NCI-H2107 treated with DMSO at 0.1 percent for 48 hours (cell line): ENCODE results near the gene IL11.
"Not testable (repeated sequence)": the region's sequence is repeated elsewhere in the genome, so short reads cannot be mapped to it uniquely, and the experiment has no call there.

Experiments
- DNase-seq: peaks from one replicate; lab custom pipeline; 2025; ENCODE audit not compliant: unreplicated experiment; lab: John Stamatoyannopoulos, UW

The IL11 gene

DNA sequence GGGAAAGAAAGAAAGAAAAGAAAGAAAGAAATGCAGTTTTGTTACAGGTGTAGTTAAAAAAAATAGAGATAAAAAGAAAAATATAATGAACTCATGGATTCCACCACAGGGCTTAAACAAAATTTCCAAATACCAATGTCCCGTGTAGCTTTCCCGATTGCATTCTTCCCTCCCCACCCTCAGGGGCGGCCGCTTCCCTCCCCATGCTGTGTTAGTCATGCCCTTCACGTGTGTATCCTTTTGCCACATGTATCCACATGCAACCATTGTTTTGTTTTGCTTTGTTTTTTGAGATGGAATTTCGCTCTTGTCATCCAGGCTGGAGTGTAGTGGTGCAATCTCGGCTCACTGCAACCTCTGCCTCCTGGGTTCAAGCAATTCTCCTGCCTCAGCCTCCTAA lies 34.2 kb downstream of the IL11 start:
- DNase-seq = no peak

DNA sequence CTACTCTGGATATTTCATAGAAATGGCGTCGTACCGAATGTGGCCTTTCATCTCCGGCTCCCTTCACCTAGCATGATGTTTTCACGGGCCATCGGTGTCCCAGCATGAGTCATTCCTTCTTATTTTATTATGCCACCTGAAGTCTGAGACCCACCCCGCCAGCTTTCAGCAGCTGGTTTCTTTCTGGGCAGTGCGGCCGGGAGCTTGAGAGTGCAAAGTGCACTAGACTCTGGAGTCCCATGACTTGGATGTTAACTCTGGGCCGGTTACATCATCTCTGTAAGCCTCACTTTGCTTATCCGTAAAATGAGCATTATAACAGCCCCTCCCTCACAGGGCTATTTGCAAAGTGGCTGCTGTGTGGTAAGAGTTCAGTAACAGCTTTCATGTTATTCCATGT lies 36.4 kb downstream of the IL11 start:
- no peak for DNase-seq

DNA sequence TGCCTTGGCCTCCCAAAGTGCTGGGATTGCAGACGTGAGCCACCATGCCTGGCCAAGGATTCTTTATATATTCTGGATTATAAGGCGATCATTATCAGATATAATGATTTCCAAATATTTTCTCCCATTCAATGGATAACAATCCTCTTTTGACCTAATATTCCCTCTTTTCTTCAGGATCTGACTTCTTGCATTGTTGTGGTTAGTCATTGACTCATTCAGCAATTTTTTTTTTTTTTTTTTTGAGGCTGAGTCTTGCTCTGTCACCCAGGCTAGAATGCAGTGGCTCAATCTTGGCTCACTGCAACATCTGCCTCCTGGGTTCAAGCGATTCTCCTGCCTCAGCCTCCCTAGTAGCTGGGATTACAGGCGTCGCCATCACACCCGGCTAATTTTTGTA lies 40.5 kb downstream of the IL11 start:
- DNase-seq = not testable (repeated sequence)

DNA sequence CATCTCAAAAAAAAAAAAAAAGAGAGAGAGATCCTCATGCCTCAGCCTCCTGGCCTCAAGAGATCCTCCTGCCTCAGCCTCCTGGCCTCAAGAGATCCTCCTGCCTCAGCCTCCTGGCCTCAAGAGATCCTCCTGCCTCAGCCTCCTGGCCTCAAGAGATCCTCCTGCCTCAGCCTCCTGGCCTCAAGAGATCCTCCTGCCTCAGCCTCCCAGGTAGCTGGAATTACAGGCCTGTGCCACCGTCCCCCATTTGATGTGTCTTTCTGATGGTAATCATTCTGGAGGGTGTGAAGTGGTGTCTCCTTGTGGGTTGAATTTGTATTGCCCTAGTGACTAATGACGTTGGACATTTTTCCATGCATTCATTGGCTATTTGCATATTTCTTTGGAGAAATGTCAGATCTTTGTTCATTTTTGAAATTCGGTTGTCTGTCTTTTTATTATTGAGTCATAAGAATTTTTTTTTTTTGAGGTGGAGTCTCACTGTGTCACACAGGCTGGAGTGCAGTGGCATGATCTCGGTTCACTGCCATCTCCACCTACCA lies 41.4 kb downstream of the IL11 start:
- DNase-seq = not testable (repeated sequence)

DNA sequence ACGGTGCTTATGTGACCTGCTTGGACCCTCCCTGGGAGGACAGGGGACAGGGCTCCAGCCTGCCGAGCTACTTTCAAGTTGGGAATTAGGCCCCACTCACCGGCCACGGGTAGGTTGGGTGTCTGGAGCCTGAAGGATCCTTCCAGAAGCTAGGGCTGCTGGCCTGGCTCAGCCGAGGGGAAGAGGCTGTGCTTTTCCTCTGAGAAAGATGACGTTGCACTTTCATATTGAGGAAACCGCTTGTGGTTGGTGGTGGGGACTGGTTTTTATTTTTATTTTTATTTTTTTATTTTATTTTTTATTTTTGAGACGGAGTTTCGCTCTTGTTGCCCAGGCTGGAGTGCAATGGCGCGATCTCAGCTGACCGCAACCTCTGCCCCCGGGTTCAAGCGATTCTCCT lies 45.1 kb downstream of the IL11 start, which contains the start of gene TMEM150B:
TMEM150B (minus strand) TSS at position 170 of the 400 bp plus-strand sequence. CDS start 4,305 bp downstream, outside the sequence.
- DNase-seq = no peak

DNA sequence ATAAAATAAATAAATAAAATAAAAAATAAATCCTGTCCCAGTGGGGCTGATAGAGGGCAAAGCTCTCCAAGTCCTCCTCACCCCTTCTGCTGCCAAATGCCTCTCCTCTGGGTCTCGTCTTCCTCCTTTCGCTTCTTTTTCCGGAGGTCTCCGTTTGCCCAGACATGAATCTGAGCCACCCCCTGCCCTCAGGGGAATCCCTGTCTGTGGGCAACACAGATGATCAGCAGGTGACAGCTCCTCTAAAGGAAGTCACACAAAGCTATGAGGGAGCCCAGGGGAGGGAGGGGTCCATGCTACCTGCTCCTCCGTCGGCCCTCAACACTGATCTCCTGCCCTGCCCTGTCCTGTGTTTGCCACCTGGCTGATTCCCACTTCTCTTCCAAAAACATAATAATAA lies 45.6 kb downstream of the IL11 start:
- no peak for DNase-seq

DNA sequence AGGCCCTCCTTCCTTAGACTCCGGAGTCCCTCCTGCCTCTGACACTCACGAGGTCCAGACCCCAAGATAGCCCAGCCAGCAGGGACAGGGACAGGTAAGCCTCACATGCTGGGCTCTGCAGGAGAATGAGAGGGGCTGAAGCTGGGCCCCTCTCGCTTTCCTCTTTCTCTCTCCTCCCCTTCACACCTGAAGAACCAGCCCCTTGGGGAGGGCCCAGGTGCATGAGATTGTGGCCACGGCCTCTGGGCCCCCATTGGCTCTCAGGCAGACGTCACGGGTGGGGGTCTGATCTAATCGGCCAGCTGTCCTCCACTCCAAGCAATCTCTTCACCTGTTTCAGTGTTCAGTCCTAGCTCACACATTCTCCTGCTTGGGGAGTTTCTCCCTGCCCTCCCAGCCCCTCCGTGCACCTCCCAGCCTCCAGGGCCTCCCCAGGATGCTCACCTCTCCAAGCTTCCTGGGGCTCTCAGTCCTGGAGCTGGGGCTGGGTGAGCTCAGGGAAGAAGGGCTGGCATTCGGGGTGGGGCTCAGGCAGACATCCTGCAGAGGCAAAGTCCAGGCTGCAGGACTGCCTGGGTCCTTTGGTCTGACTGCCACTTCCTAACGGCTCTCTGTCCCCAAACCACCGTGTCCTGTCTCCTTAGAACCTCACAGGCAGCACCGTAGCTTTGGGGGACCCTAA lies 47.9 kb downstream of the IL11 start:
- DNase-seq = no peak

DNA sequence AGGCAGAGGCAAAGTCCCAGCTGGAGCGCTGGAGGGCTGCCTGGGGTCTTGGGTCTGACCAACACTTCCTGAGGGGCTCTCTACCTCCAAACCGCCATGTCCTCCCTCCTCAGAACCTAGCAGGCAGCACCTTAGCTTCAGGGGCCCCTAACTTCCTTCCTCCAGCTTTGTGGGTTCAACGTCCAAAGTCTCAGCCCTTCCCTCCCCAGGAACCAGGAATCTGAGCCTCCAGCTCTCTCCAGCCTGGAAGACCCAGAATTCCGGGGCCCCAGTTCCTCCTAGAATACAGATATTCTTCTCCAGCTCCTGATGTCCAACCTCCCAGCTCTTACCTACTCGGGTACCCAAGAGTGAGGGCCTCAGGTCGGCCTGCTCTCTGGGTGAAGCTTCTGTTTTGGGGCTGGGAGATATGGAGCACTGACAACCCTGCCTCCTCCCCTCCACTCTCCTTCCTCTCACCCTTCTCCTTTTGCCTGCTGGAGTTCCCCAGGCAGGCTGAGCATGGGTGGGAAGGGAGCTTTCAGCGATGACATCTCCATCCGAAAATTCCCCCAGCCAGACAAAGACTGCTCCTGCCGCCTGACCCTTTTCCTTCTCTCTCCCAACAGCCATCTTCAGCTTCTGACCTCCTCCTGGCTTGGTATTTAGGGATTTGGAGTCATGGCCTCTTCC lies 48.7 kb downstream of the IL11 start:
- DNase-seq = no peak

DNA sequence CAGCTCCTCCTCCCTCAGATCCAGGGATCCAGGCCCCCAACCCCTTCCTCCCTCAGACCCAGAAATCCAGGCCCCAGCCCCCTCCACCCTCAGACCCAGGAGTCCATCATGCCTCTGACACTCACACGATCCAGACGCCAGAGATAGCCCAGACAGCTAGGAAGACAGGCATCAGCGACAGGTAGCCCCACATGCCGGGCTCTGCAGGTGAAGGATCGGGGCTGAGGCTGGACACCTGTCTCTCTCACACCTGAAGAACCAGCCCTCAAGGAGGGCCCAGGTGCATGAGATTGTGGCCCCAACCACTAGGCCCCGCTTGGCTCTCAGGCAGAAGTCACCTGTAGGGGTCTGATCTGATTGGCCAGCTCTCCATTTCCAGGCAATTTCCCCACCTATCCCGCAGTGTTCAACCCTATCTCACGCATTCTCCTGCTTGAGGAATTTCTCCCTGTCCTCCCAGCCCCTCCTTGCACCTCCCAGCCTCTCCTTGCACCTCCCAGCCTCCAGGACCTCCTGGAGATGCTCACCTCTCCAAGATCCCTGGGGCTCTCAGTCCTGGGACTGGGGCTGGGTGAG lies 49.3 kb downstream of the IL11 start:
- DNase-seq = no peak

DNA sequence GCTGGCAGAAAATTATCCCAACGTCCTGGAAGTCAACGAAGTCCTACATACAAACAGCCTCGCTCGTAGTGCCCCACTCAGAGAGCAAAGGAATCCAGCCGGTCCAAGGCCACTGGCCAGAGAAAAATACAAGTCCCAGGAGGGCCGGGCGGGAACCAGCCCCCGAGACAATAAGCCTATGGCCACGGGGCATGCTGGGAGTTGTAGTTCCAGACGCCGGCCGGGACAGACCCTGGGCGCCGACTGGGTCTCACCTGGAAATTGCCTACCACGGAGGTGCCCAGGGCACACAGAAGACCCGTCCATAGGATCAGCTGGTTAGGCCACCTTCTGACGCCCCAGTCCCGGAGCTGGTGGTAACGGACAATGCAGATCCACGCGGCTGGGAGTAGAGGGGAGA lies 50.5 kb downstream of the IL11 start:
- DNase-seq = no peak

DNA sequence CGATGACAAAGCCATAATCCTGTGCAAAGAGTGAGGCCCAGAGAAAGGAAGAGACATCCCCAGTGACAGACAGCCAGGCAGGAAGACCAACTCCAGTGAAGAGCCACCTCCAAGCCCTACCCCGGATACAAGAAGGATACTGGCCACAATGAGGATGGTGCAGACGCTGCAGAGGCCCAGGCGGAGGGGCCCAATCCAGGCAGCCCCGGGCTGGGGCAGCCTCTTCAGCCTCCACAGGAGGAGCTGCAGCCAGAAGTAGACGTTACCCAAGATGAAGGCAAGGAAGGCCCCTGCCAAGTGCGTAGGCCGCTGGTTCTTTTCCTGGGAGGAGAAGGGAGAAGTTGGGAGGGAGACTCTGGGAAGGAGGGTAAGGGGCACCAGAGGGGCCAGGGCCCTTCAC lies 53.6 kb downstream of the IL11 start:
- no peak for DNase-seq

DNA sequence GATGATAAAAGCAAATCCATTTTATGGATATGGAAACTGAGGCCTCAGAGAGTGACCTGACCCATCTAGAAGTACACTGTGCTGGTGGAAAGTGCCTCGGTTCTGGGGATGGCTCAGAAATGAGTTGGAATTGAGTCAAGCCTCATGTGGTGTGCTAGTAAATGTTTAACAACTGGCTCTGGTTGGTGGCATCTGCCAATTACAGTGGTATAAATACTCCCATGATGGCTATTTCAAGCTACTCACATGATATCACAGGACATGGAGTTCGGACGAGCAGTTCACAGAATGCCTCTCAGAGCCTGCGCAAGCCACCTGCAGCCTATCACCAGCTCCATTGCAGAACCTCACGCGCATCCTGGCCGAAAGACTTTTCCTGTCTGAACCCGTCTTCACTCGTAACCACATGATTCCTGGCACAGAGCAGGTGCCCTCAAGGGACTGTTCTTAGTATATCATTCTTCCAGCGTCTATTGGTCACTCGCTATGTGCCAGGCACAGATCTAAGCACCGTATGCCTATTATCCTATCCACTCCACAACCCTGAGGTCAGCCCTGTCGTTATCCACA lies 54.2 kb downstream of the IL11 start:
- no peak for DNase-seq

DNA sequence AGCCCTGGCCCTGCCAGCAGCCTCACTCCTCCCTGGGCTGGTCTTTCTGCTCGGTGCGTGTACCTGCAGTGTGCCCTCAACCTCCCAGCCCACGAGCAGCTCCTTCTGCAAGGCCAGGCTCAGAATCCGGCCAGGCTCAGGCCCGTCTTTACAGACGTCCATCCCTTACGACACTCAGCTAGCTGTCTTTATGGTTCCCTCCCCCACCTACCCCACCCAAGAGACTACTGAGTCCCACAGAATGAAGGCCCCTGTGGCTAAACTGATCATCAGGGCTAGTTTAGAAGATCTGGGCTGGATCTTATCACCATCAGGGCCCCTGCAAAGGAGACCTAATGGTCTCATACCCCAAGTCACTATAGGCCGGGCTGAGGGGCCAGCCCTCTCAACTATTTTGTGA lies 55.9 kb downstream of the IL11 start:
- no peak for DNase-seq
